ENCODE results near the gene ZNF521. TPM values are rescaled to one million over a fixed set of nuclear protein-coding genes. Genes with fewer than 3 reads are reported as not detected.

The ZNF521 gene
- total and polyA plus RNA-seq, 4 donors = 0.50 to 3.7 (median 1.5) TPM

DNA sequence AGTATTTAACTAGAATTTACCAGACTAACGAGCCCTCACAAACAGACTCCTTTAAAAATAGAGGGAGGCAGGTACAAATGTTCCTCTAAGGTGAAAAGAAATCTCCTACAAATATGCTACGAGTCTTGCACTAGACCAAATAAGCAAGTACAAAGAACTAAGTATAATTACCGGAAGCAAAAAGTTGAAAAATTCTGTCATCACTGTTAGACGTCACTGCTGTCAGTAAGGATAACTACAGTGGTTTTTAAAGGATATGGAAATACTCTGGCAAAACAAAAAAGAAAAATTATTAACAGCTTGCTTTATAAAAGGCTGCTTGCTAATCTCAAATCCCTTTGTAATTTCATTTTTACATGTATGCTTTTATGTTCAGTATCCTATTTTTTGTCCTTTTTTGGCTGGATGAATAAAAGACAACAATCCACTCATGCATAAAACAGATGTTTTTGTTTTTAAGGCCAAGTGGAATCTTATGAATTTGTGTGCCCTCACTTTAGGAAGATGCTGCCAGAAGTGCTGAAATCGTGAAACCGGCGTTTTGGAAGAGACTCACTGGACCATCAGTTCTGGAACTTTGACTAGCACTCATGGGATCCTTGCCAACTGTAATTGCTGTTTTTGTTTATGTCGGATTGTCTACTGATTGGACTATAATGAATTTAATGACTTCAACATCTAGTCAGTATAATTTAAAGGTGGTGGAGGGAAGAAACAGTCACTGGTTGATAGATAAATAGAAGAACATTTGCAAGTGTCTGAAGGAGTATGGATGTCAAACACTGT lies 6.7 kb downstream of the ZNF521 start:
- 65% methylated on average over 8 of the region's 8 CpGs for WGBS
- Histone ChIP-seq H3K9me3 (ENCODE audit: control insufficient read depth in 4 of 4, low read length in 3 of 4) (no peaks in the 10 kb centered on the region), H3K27ac (ENCODE audit: low read depth in 1 of 2, low read length in 2 of 2) (no peak overlapping the region), H3K36me3 (ENCODE audit: control insufficient read depth in 4 of 4, insufficient read depth in 3 of 4, low read depth in 1 of 4, low read length in 3 of 4) (no peaks in the 10 kb centered on the region), H3K9ac (ENCODE audit: low read depth in 1 of 2, low read length in 2 of 2) (no peak overlapping the region), H3K4me1 (ENCODE audit: control insufficient read depth in 4 of 4, insufficient read depth in 4 of 4, low read length in 3 of 4) (peaks cover under 1 to 8% (median 3%) of the 10 kb centered on the region in 4 donors), H3K27me3 (ENCODE audit: control insufficient read depth in 4 of 4, insufficient read depth in 4 of 4, low read length in 3 of 4) (peaks cover 0 to 9% (median 3%) of the 10 kb centered on the region in 4 donors), H3K4me3 (ENCODE audit: low read depth in 1 of 3, low read length in 3 of 3) (no peak overlapping the region)
- TF ChIP-seq, protein P1, sequence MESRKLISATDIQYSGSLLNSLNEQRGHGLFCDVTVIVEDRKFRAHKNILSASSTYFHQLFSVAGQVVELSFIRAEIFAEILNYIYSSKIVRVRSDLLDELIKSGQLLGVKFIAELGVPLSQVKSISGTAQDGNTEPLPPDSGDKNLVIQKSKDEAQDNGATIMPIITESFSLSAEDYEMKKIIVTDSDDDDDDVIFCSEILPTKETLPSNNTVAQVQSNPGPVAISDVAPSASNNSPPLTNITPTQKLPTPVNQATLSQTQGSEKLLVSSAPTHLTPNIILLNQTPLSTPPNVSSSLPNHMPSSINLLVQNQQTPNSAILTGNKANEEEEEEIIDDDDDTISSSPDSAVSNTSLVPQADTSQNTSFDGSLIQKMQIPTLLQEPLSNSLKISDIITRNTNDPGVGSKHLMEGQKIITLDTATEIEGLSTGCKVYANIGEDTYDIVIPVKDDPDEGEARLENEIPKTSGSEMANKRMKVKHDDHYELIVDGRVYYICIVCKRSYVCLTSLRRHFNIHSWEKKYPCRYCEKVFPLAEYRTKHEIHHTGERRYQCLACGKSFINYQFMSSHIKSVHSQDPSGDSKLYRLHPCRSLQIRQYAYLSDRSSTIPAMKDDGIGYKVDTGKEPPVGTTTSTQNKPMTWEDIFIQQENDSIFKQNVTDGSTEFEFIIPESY (IDR thresholded peaks at IDR 0.05) = no peak
- no peak for TF ChIP-seq RAD21 (IDR thresholded peaks at IDR 0.05)
- no peak for TF ChIP-seq YY1 (IDR thresholded peaks at IDR 0.05)
- TF ChIP-seq TAF1 (conservative IDR thresholded peaks at IDR 0.05) = no peak
- TF ChIP-seq, protein P2, sequence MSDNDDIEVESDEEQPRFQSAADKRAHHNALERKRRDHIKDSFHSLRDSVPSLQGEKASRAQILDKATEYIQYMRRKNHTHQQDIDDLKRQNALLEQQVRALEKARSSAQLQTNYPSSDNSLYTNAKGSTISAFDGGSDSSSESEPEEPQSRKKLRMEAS (IDR thresholded peaks at IDR 0.05) = no peak
- DNase-seq (ENCODE audit: low spot score) = no peak

DNA sequence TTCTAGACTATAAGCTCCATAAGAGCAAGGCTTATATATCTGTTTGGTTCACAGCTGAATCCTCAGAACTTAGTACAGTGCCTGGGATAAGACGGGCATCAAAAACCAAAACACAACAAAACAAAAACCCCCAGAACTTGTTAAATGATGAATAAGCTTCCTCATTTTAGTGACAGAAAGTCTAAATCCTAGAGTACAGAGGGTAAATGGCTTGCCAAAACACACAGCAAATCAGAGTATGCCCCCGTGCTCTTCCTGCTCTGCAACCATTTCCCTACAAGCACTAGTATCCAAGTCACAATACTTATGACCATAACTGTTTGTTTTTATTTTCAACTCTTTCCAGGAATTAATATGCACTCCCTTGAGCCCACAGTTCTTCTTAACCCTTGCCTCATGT lies 10.1 kb downstream of the ZNF521 start:
- H3K9ac ChIP-seq (ENCODE audit: low read depth in 1 of 2, low read length in 2 of 2) = no peak overlapping the region
- H3K27me3 ChIP-seq (ENCODE audit: control insufficient read depth in 4 of 4, insufficient read depth in 4 of 4, low read length in 3 of 4) = peaks cover 0 to 3% (median 0%) of the 10 kb centered on the region in 4 donors
- TF ChIP-seq EGR1 (IDR thresholded peaks at IDR 0.05; ENCODE audit: low read depth in 2 of 2) = no peak
- TF ChIP-seq, protein P3, sequence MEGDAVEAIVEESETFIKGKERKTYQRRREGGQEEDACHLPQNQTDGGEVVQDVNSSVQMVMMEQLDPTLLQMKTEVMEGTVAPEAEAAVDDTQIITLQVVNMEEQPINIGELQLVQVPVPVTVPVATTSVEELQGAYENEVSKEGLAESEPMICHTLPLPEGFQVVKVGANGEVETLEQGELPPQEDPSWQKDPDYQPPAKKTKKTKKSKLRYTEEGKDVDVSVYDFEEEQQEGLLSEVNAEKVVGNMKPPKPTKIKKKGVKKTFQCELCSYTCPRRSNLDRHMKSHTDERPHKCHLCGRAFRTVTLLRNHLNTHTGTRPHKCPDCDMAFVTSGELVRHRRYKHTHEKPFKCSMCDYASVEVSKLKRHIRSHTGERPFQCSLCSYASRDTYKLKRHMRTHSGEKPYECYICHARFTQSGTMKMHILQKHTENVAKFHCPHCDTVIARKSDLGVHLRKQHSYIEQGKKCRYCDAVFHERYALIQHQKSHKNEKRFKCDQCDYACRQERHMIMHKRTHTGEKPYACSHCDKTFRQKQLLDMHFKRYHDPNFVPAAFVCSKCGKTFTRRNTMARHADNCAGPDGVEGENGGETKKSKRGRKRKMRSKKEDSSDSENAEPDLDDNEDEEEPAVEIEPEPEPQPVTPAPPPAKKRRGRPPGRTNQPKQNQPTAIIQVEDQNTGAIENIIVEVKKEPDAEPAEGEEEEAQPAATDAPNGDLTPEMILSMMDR (IDR thresholded peaks at IDR 0.05; ENCODE audit: low read depth, low read length, missing input control) = no peak
- no peak for TF ChIP-seq RXRA (IDR thresholded peaks at IDR 0.05)
- no peak for TF ChIP-seq FOXA1 (IDR thresholded peaks at IDR 0.05)
- no peak for TF ChIP-seq GABPA (IDR thresholded peaks at IDR 0.05 in 1 of 2, conservative IDR thresholded peaks at IDR 0.05 in 1 of 2)
- no peak for TF ChIP-seq SP1 (IDR thresholded peaks at IDR 0.05)
- no peak for TF ChIP-seq TAF1 (conservative IDR thresholded peaks at IDR 0.05)
- TF ChIP-seq NR2F2 (IDR thresholded peaks at IDR 0.05) = no peak
- no peaks in the 10 kb centered on the region for H3K4me1 ChIP-seq (ENCODE audit: control insufficient read depth in 4 of 4, insufficient read depth in 4 of 4, low read length in 3 of 4)
- no peak for DNase-seq (ENCODE audit: low spot score)
- 62% methylated on average over 2 of the region's 2 CpGs for WGBS
- no peaks in the 10 kb centered on the region for H3K9me3 ChIP-seq (ENCODE audit: control insufficient read depth in 4 of 4, low read length in 3 of 4)
- no peak overlapping the region for H3K27ac ChIP-seq (ENCODE audit: low read depth in 1 of 2, low read length in 2 of 2)
- no peaks in the 10 kb centered on the region for H3K36me3 ChIP-seq (ENCODE audit: control insufficient read depth in 4 of 4, insufficient read depth in 3 of 4, low read depth in 1 of 4, low read length in 3 of 4)
- H3K4me3 ChIP-seq (ENCODE audit: low read depth in 1 of 3, low read length in 3 of 3) = no peak overlapping the region

DNA sequence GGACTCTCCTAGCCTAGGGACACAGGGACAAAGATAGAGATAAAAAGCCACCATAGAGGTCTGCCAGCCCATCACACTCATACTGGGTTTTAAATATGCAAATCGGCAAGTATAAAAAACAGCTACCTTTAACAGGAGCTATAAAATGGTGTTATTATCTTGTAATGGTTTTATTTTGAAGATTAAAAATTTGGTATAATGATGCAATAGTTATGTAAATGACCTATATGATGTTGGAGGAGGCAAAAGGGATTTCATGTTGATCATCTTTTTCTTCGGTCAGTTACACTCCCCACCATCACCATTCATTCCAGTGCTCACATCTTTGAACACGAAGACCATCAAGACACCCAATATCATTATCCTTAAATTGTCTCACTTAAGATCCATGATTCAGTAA lies 11.2 kb downstream of the ZNF521 start:
- WGBS = 73% methylated on average over 3 of the region's 3 CpGs
- TF ChIP-seq EGR1 (IDR thresholded peaks at IDR 0.05; ENCODE audit: low read depth in 2 of 2) = no peak
- TF ChIP-seq GABPA (IDR thresholded peaks at IDR 0.05 in 1 of 2, conservative IDR thresholded peaks at IDR 0.05 in 1 of 2) = no peak
- TF ChIP-seq SP1 (IDR thresholded peaks at IDR 0.05) = no peak
- TF ChIP-seq, protein P4, sequence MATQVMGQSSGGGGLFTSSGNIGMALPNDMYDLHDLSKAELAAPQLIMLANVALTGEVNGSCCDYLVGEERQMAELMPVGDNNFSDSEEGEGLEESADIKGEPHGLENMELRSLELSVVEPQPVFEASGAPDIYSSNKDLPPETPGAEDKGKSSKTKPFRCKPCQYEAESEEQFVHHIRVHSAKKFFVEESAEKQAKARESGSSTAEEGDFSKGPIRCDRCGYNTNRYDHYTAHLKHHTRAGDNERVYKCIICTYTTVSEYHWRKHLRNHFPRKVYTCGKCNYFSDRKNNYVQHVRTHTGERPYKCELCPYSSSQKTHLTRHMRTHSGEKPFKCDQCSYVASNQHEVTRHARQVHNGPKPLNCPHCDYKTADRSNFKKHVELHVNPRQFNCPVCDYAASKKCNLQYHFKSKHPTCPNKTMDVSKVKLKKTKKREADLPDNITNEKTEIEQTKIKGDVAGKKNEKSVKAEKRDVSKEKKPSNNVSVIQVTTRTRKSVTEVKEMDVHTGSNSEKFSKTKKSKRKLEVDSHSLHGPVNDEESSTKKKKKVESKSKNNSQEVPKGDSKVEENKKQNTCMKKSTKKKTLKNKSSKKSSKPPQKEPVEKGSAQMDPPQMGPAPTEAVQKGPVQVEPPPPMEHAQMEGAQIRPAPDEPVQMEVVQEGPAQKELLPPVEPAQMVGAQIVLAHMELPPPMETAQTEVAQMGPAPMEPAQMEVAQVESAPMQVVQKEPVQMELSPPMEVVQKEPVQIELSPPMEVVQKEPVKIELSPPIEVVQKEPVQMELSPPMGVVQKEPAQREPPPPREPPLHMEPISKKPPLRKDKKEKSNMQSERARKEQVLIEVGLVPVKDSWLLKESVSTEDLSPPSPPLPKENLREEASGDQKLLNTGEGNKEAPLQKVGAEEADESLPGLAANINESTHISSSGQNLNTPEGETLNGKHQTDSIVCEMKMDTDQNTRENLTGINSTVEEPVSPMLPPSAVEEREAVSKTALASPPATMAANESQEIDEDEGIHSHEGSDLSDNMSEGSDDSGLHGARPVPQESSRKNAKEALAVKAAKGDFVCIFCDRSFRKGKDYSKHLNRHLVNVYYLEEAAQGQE (IDR thresholded peaks at IDR 0.05) = no peak
- TF ChIP-seq, protein P1 (IDR thresholded peaks at IDR 0.05) = no peak
- no peak for TF ChIP-seq HNF4G (IDR thresholded peaks at IDR 0.05)
- TF ChIP-seq, protein P2 (IDR thresholded peaks at IDR 0.05) = no peak
- no peaks in the 10 kb centered on the region for H3K9me3 ChIP-seq (ENCODE audit: control insufficient read depth in 4 of 4, low read length in 3 of 4)
- H3K36me3 ChIP-seq (ENCODE audit: control insufficient read depth in 4 of 4, insufficient read depth in 3 of 4, low read depth in 1 of 4, low read length in 3 of 4) = no peaks in the 10 kb centered on the region
- H3K4me3 ChIP-seq (ENCODE audit: low read depth in 1 of 3, low read length in 3 of 3) = no peak overlapping the region
- H3K27ac ChIP-seq (ENCODE audit: low read depth in 1 of 2, low read length in 2 of 2) = no peak overlapping the region
- H3K27me3 ChIP-seq (ENCODE audit: control insufficient read depth in 4 of 4, insufficient read depth in 4 of 4, low read length in 3 of 4) = no peaks in the 10 kb centered on the region
- no peak overlapping the region for H3K9ac ChIP-seq (ENCODE audit: low read depth in 1 of 2, low read length in 2 of 2)
- DNase-seq (ENCODE audit: low spot score) = no peak
- no peaks in the 10 kb centered on the region for H3K4me1 ChIP-seq (ENCODE audit: control insufficient read depth in 4 of 4, insufficient read depth in 4 of 4, low read length in 3 of 4)
